Liver (tissue), 9 donors: ENCODE results near the gene SUSD5. TPM values are rescaled to one million over a fixed set of nuclear protein-coding genes. Genes with fewer than 3 reads are reported as not detected.

Experiments
- DNase-seq: peaks from one replicate; pipeline ENCODE4 v3.0.0-alpha.2; 2017; ENCODE audit warnings: low spot score
- H3K27ac ChIP-seq, 2 donors: one replicate each; pipeline ENCODE4 v1.7.0; 2013; ENCODE audit warnings: inconsistent platforms in 2 of 2, low read length in 2 of 2, control low read depth in 1 of 2, low read depth in 1 of 2, mild to moderate bottlenecking in 1 of 2
- H3K27me3 ChIP-seq, 4 donors: one replicate each; pipeline versions ENCODE4 v1.6.1 to v1.7.0; 2013; ENCODE audit warnings: low read length in 3 of 4, inconsistent platforms in 1 of 4, mild to moderate bottlenecking in 1 of 4, moderate library complexity in 1 of 4; ENCODE audit not compliant: control insufficient read depth in 4 of 4, insufficient read depth in 4 of 4
- H3K36me3 ChIP-seq, 4 donors: one replicate each; pipeline versions ENCODE4 v1.6.1 to v1.7.0; 2013; ENCODE audit warnings: low read length in 3 of 4, mild to moderate bottlenecking in 3 of 4, low read depth in 1 of 4, moderate library complexity in 1 of 4; ENCODE audit not compliant: control insufficient read depth in 4 of 4, insufficient read depth in 3 of 4
- H3K4me1 ChIP-seq, 4 donors: one replicate each; pipeline versions ENCODE4 v1.6.1 to v1.7.0; 2013; ENCODE audit warnings: low read length in 3 of 4, mild to moderate bottlenecking in 3 of 4, moderate library complexity in 1 of 4; ENCODE audit not compliant: control insufficient read depth in 4 of 4, insufficient read depth in 4 of 4
- H3K4me3 ChIP-seq, 3 donors: one replicate each; pipeline versions ENCODE4 v1.6.1 to v1.7.0; 2013; ENCODE audit warnings: low read length in 3 of 3, control low read depth in 1 of 3, low read depth in 1 of 3, mild to moderate bottlenecking in 1 of 3
- H3K9ac ChIP-seq, 2 donors: one replicate each; pipeline ENCODE4 v1.7.0; 2013; ENCODE audit warnings: low read length in 2 of 2, mild to moderate bottlenecking in 2 of 2, moderate library complexity in 2 of 2, control low read depth in 1 of 2, low read depth in 1 of 2
- H3K9me3 ChIP-seq, 4 donors: one replicate each; pipeline versions ENCODE4 v1.6.1 to v1.7.0; 2013; ENCODE audit warnings: low read length in 3 of 4; ENCODE audit not compliant: control insufficient read depth in 4 of 4
- EGR1 ChIP-seq, 2 donors: IDR thresholded peaks; 2 replicates each; pipeline ENCODE4 v1.6.1; 2016 to 2018; ENCODE audit warnings: antibody characterized with exemption in 2 of 2, low read depth in 2 of 2
- FOXA1 ChIP-seq: IDR thresholded peaks from 2 replicates; pipeline ENCODE4 v1.6.1; 2016; ENCODE audit warnings: antibody characterized with exemption
- GABPA ChIP-seq, 2 donors: IDR thresholded peaks in 1 of 2; conservative IDR thresholded peaks in 1 of 2; 2 replicates each; pipeline ENCODE4 v1.6.1; 2016; ENCODE audit warnings: antibody characterized with exemption in 2 of 2, mild to moderate bottlenecking in 1 of 2, moderate library complexity in 1 of 2
- HNF4A ChIP-seq, 2 donors: conservative IDR thresholded peaks; 2 replicates each; pipeline ENCODE4 v1.6.1; 2016; ENCODE audit warnings: antibody characterized with exemption in 2 of 2, mild to moderate bottlenecking in 2 of 2
- HNF4G ChIP-seq: IDR thresholded peaks from 2 replicates; pipeline ENCODE4 v1.6.1; 2016; ENCODE audit warnings: antibody characterized with exemption
- JUND ChIP-seq, 2 donors: IDR thresholded peaks; 2 replicates each; pipeline ENCODE4 v1.6.1; 2016; ENCODE audit warnings: antibody characterized with exemption in 2 of 2
- MAX ChIP-seq: IDR thresholded peaks from 2 replicates; pipeline ENCODE4 v1.6.1; 2016; ENCODE audit warnings: antibody characterized with exemption
- NR2F2 ChIP-seq: IDR thresholded peaks from 2 replicates; pipeline ENCODE4 v1.6.1; 2016; ENCODE audit warnings: antibody characterized with exemption
- RAD21 ChIP-seq, 2 donors: IDR thresholded peaks; 2 replicates each; pipeline ENCODE4 v1.6.1; 2016; ENCODE audit warnings: antibody characterized with exemption in 2 of 2, mild to moderate bottlenecking in 2 of 2
- RXRA ChIP-seq, 2 donors: IDR thresholded peaks; 2 replicates each; pipeline ENCODE4 v1.6.1; 2017 to 2018; ENCODE audit warnings: antibody characterized with exemption in 2 of 2, mild to moderate bottlenecking in 1 of 2
- SP1 ChIP-seq: IDR thresholded peaks from 2 replicates; pipeline ENCODE4 v1.6.1; 2018; ENCODE audit warnings: antibody characterized with exemption, mild to moderate bottlenecking
- TAF1 ChIP-seq: conservative IDR thresholded peaks from 2 replicates; pipeline ENCODE4 v1.6.1; 2016; ENCODE audit warnings: antibody characterized with exemption, mild to moderate bottlenecking
- YY1 ChIP-seq: IDR thresholded peaks from 2 replicates; pipeline ENCODE4 v1.6.1; 2016; ENCODE audit warnings: antibody characterized with exemption, mild to moderate bottlenecking
- ZBTB33 ChIP-seq: IDR thresholded peaks from 2 replicates; pipeline ENCODE4 v1.6.1; 2016; ENCODE audit warnings: antibody characterized with exemption
- WGBS: extraction: QIAGEN DNeasy Blood & Tissue Kit; methylation state at CpG from one replicate; pipeline ENCODE4 v1.1.7; 2013; 5-methylcytosine and 5-hydroxymethylcytosine counted together
- polyA plus RNA-seq, 2 donors: library from polyadenylated mRNA; stranded (reverse) in 1 of 2; unstranded in 1 of 2; fragments of 200-250 nt in 1 of 2; fragments of >200 nt in 1 of 2; fragmentation: Nextera tagmentation in 1 of 2; extraction: Ambion mirVana in 1 of 2; gene quantifications; one replicate each; pipeline versions ENCODE4 v1.2.1 to v1.2.3, GENCODE V29; 2013 to 2015
- total RNA-seq, 2 donors: library from RNA; depleted of rRNA; stranded (reverse); fragments of >200 nt; gene quantifications; one replicate each; pipeline ENCODE4 v1.2.3, GENCODE V29; 2014
- TF ChIP-seq, protein P1 (sequence below): IDR thresholded peaks from 2 replicates; pipeline ENCODE4 v1.6.1; 2016; ENCODE audit warnings: antibody characterized with exemption
- TF ChIP-seq, protein P2 (sequence below): IDR thresholded peaks from 2 replicates; pipeline ENCODE4 v1.6.1; 2016; ENCODE audit warnings: antibody characterized with exemption, mild to moderate bottlenecking
- TF ChIP-seq, protein P3 (sequence below): fragments of 150-350 bp; IDR thresholded peaks from 2 replicates; pipeline ENCODE4 v1.5.1; 2017; ENCODE audit warnings: improper control_type of control experiment, low read depth, low read length; ENCODE audit not compliant: missing input control
- donor health status: healthy.
- donor health status: healthy.
- donor health status: healthy.
- donor health status: healthy.
- donor health status: healthy.

The SUSD5 gene
- total and polyA plus RNA-seq, 4 donors: 0.08 to 0.21 (median 0.18) TPM

DNA sequence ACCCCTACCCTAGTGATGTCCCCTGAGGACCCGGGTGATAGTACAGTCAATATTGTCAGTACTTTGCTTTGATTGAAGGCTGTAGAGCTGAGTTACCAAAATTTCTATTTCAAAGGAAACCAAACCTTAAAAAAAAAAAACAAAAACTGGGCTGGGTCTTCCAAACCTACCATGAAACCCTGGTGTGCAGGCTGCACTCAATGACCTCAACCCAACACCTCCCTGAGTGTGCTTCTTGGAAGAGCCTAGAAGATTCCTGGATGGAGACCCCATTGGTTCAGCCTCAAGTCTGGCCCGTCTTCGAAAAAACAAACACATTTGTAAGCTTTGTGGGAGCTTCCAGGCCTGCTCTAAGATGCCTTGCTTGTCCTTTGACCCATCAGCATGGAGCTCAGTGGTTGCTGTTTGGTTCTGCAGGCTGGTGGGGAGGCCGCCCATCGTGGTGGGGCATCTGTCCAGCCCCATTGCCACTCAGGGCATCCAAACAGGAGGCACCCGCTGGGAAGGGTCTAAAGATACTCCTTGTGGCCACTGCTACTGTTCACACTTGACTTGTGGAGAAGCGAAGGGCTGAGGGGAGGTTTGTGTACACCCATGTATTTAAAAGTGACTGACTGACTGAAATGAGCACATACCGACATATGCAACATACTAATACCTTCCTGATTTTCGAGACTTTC, 72.6 kb downstream of the SUSD5 start:
- Histone ChIP-seq H3K27me3 (no peaks in the 10 kb centered on the region), H3K36me3 (peaks cover 0 to 9% (median 5%) of the 10 kb centered on the region in 4 donors), H3K4me3 (no peak overlapping the region), H3K4me1 (peaks cover 0 to 11% (median 0%) of the 10 kb centered on the region in 4 donors), H3K9me3 (no peaks in the 10 kb centered on the region), H3K27ac (no peak overlapping the region), H3K9ac (no peak overlapping the region)
- no peak for TF ChIP-seq FOXA1
- no peak for TF ChIP-seq ZBTB33
- no peak for TF ChIP-seq MAX
- TF ChIP-seq, protein P1, sequence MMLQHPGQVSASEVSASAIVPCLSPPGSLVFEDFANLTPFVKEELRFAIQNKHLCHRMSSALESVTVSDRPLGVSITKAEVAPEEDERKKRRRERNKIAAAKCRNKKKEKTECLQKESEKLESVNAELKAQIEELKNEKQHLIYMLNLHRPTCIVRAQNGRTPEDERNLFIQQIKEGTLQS: no peak
- TF ChIP-seq, protein P2, sequence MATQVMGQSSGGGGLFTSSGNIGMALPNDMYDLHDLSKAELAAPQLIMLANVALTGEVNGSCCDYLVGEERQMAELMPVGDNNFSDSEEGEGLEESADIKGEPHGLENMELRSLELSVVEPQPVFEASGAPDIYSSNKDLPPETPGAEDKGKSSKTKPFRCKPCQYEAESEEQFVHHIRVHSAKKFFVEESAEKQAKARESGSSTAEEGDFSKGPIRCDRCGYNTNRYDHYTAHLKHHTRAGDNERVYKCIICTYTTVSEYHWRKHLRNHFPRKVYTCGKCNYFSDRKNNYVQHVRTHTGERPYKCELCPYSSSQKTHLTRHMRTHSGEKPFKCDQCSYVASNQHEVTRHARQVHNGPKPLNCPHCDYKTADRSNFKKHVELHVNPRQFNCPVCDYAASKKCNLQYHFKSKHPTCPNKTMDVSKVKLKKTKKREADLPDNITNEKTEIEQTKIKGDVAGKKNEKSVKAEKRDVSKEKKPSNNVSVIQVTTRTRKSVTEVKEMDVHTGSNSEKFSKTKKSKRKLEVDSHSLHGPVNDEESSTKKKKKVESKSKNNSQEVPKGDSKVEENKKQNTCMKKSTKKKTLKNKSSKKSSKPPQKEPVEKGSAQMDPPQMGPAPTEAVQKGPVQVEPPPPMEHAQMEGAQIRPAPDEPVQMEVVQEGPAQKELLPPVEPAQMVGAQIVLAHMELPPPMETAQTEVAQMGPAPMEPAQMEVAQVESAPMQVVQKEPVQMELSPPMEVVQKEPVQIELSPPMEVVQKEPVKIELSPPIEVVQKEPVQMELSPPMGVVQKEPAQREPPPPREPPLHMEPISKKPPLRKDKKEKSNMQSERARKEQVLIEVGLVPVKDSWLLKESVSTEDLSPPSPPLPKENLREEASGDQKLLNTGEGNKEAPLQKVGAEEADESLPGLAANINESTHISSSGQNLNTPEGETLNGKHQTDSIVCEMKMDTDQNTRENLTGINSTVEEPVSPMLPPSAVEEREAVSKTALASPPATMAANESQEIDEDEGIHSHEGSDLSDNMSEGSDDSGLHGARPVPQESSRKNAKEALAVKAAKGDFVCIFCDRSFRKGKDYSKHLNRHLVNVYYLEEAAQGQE: no peak
- no peak for TF ChIP-seq SP1
- no peak for TF ChIP-seq GABPA (IDR thresholded peaks at IDR 0.05 in 1 of 2, conservative IDR thresholded peaks at IDR 0.05 in 1 of 2)
- no peak for TF ChIP-seq RXRA (IDR thresholded peaks at IDR 0.05)
- TF ChIP-seq EGR1 (IDR thresholded peaks at IDR 0.05; ENCODE audit: low read depth in 2 of 2): no peak
- no peak for TF ChIP-seq YY1
- TF ChIP-seq HNF4G: no peak
- no peak for TF ChIP-seq NR2F2
- no peak for TF ChIP-seq RAD21 (IDR thresholded peaks at IDR 0.05)
- TF ChIP-seq JUND (IDR thresholded peaks at IDR 0.05): no peak
- no peak for TF ChIP-seq TAF1
- DNase-seq: no peak
- 92% methylated on average over 9 of the region's 9 CpGs for WGBS

DNA sequence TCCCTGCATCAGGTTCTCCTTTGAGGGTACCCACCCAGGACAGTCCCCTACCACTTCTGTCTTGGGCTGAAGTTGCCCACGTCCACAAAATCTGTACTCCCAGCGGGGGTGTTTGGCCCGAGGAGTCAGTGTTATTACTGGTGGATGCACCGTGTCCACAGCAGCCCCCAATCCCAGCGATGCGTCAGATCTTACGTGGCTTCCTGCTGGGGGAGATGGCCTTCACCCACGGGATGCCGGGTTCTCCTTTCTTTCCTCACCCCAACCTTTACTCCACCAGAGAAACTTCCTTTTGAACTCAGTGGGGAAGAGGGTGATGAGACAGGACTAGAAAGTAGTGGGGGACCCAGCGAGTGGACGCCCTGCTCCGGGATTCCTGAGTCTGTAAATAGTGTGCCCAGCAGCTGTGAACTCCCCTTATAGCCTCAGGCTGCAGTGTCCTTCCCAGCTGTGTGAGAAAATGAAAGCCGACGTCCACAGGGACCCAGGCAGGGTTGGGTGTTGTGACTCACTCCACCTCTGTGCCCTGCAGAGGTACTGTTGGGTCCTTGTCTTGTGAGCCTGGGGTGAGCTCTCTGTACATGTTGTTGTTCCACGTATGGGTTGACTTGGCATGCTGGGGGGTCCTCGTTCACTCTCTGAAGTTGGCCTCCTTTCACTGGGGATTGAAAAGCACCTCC, 73.2 kb downstream of the SUSD5 start:
- peaks cover 0 to 9% (median 5%) of the 10 kb centered on the region in 4 donors for H3K36me3 ChIP-seq
- no peak overlapping the region for H3K27ac ChIP-seq
- WGBS: 92% methylated on average over 16 of the region's 16 CpGs
- no peak overlapping the region for H3K4me3 ChIP-seq
- no peak for DNase-seq
- H3K9me3 ChIP-seq: no peaks in the 10 kb centered on the region
- no peaks in the 10 kb centered on the region for H3K27me3 ChIP-seq
- no peak overlapping the region for H3K9ac ChIP-seq
- peaks cover 0 to 11% (median 0%) of the 10 kb centered on the region in 4 donors for H3K4me1 ChIP-seq
- TF ChIP-seq, protein P2: no peak
- TF ChIP-seq RAD21 (IDR thresholded peaks at IDR 0.05) (no peak), TAF1 (no peak), EGR1 (IDR thresholded peaks at IDR 0.05; ENCODE audit: low read depth in 2 of 2) (no peak), GABPA (IDR thresholded peaks at IDR 0.05 in 1 of 2, conservative IDR thresholded peaks at IDR 0.05 in 1 of 2) (no peak), JUND (IDR thresholded peaks at IDR 0.05) (no peak), FOXA1 (no peak), RXRA (IDR thresholded peaks at IDR 0.05) (no peak), HNF4A (conservative IDR thresholded peaks at IDR 0.05) (no peak)
- TF ChIP-seq, protein P1: no peak
- TF ChIP-seq, protein P3, sequence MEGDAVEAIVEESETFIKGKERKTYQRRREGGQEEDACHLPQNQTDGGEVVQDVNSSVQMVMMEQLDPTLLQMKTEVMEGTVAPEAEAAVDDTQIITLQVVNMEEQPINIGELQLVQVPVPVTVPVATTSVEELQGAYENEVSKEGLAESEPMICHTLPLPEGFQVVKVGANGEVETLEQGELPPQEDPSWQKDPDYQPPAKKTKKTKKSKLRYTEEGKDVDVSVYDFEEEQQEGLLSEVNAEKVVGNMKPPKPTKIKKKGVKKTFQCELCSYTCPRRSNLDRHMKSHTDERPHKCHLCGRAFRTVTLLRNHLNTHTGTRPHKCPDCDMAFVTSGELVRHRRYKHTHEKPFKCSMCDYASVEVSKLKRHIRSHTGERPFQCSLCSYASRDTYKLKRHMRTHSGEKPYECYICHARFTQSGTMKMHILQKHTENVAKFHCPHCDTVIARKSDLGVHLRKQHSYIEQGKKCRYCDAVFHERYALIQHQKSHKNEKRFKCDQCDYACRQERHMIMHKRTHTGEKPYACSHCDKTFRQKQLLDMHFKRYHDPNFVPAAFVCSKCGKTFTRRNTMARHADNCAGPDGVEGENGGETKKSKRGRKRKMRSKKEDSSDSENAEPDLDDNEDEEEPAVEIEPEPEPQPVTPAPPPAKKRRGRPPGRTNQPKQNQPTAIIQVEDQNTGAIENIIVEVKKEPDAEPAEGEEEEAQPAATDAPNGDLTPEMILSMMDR: no peak
